ENCODE measurements around the gene ABCG1.

Gene ABCG1

DNA sequence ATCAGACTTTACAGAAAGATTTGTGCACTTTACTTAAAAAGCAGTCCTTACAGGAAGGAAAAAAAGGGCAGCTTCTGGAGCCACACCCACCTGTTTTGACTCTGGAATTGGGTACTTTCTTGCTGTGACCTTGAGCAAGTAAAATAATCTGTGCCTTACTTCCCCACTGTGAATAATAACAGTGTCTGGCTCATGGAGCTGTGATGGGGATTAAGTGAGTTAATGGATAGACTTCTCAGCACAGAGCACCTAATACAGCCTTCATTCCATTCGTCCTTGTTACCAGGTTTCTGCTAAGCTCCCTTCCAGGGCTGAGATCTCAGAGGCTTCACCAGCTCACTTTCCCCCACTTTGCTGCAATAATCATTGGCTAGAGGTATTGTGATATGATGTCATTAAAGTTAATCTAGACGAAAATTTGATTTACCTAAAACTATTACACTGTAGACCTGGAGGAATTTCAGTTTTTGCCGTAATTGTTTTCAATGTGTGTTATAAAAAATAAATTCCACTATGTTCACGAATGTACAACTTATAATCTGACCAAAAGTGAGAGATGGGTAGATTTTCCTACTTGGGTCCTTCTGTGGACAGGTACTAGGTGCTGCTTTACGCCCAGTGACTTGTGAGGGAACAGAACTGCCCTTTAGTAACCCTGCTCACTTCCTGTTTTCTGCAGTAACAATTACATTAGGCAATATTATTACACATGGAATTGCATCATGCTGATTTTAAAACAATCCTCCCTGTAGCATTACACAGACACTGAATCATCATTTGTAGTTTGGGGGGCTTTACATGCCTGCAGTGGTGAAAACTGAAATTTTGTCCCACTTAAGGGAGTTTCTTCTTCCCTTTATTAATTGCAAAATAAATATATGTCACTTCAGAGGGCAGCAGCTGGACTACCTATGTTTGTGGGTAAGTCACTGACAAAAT is 19.7 kb upstream of the ABCG1 start:
- peak; percentile 77 for DNase-seq (ENCODE audit: low spot score)
- CTCF ChIA-PET = interaction anchor here (0.5 kb wide), 1 partner anchor 360 kb away, joined by 3 read pairs; no protein-coding TSS in a partner anchor
- TF ChIP-seq, protein P1, sequence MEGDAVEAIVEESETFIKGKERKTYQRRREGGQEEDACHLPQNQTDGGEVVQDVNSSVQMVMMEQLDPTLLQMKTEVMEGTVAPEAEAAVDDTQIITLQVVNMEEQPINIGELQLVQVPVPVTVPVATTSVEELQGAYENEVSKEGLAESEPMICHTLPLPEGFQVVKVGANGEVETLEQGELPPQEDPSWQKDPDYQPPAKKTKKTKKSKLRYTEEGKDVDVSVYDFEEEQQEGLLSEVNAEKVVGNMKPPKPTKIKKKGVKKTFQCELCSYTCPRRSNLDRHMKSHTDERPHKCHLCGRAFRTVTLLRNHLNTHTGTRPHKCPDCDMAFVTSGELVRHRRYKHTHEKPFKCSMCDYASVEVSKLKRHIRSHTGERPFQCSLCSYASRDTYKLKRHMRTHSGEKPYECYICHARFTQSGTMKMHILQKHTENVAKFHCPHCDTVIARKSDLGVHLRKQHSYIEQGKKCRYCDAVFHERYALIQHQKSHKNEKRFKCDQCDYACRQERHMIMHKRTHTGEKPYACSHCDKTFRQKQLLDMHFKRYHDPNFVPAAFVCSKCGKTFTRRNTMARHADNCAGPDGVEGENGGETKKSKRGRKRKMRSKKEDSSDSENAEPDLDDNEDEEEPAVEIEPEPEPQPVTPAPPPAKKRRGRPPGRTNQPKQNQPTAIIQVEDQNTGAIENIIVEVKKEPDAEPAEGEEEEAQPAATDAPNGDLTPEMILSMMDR (conservative IDR thresholded peaks at IDR 0.05; ENCODE audit: low read depth) = no peak
- POLR2A ChIA-PET (ENCODE audit: low non-redundant PET) = no interaction called here
- peak overlapping the region; percentile 85 for H3K27ac ChIP-seq

DNA sequence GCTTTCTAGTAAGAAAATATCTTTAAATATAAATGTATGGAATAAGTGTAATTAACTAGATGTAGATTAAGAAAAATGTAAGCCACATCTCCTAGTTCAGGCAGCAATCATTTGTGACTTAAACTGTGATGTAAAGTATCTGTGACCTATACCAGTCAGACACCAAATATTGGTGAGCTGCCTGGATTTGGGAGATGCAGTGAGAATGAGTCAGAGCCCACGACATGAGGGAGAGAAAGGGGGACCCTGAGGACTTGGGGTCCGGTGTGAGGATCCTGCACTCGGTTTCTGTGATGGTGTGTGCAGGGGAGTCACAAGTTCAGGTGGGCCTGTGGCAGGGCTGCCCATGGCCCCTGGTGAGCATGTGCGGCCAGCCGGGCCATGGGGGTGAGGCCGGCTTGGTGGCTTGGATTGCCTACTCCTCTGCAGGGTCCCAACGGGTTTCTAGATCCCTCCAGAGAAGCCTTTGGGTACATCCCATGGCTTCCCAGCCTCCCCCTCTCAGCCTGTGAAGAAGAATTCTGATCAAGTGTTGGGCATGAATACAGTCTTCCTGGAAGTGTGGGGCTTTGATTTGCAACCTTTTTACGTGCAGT is 19.0 kb upstream of the ABCG1 start:
- CTCF ChIA-PET = no interaction called here
- DNase-seq (ENCODE audit: low spot score) = no peak
- TF ChIP-seq, protein P1 (conservative IDR thresholded peaks at IDR 0.05; ENCODE audit: low read depth) = no peak
- POLR2A ChIA-PET (ENCODE audit: low non-redundant PET) = no interaction called here
- peak overlapping the region; percentile 85 for H3K27ac ChIP-seq

DNA sequence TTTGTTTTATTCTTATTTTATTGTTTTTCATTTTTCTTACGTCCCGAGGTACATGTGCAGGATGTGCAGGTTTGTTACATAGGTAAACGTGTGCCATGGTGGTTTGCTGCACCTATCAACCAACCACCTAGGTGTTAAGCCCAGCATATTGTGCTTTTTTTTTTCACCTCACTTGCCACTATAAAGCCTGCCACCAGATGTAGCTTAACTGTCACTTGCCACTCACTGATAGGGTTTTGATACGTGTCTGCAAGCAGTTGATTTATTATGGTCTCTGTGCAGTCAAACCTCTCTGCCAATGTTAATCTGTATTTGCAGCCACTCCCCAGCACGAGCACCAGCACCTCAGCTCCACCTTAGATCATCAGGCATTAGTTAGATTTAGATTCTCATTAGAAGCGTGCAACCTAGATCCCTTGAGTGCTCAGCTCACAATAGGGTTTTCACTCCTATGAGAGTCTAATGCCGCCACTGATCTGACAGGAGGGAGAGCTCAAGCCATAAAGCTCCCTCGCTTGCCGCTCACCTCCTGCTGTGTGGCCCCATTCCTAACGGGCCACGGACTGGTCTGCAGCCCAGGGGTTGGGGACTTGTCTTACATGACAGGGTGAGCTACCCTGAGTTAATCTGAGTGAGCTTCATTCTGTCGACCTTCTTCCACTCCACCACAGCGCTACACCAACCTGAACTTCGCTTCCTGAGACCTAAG is 17.9 kb upstream of the ABCG1 start:
- ChIA-PET POLR2A (ENCODE audit: low non-redundant PET) (no interaction called here), CTCF (interaction anchor here (0.5 to 0.7 kb wide), 3 partner anchors 19 to 682 kb away, joined by 3 to 5 read pairs (median 5); no protein-coding TSS in a partner anchor)
- TF ChIP-seq, protein P1 (conservative IDR thresholded peaks at IDR 0.05; ENCODE audit: low read depth) = no peak
- H3K27ac ChIP-seq = peak overlapping the region; percentile 85
- DNase-seq (ENCODE audit: low spot score) = no peak

DNA sequence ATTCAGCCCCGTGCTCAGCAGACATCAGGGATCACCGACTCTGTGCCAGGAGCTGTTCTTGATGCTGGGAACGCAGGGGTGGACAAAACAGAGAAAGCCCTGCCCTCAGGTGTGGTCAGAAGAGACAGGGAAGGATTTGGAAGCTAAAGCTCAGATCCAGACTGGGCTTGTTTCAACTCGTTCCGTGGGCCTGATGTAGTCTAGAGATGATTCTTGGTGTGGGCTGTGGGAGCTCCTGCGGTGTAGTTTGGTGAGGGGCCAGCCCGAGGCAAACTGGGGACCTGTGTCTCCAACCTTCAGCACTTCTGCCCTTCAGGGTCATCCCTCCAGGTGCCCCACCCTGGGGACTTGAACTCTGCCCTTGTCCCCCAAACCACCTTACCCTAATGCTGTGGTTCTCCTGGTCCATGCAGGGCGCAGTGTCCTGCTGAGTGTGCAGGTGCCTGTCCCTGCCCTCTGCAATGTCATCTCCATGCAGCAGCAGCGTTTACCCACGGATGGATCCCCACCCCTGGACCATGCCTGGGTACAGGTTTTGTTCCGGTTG is 17.3 kb upstream of the ABCG1 start:
- CTCF ChIA-PET = interaction anchor here (0.5 to 0.6 kb wide), 2 partner anchors 18 to 681 kb away, joined by 3 to 5 read pairs; no protein-coding TSS in a partner anchor
- TF ChIP-seq, protein P1 (conservative IDR thresholded peaks at IDR 0.05; ENCODE audit: low read depth) = no peak
- peak overlapping the region; percentile 62 for H3K27ac ChIP-seq
- POLR2A ChIA-PET (ENCODE audit: low non-redundant PET) = no interaction called here
- DNase-seq (ENCODE audit: low spot score) = no peak

DNA sequence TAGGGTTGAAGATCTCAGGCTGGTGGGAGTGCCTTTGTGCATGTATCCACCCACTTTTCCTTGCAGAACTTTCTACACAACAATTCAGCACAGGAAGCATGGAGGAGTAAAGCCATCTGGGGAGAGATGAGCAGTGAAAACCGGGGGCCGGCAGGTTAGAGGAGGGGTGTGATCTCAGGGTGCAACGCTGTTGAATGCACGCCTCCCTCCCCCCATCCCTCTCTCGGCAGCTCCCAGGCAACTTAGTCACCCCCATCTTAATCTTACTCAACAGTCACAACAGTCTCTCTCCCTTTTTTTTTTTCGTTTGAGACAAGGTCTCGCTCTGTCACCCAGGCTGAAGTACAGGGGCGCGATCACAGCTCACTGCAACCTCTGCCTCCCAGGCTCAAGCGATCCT is 16.6 kb upstream of the ABCG1 start:
- ChIA-PET POLR2A (ENCODE audit: low non-redundant PET) (no interaction called here), CTCF (interaction anchor here (0.6 to 0.7 kb wide), 2 partner anchors 125 to 1437 kb away, joined by 3 to 4 read pairs; no protein-coding TSS in a partner anchor)
- DNase-seq (ENCODE audit: low spot score) = no peak
- TF ChIP-seq, protein P1 (conservative IDR thresholded peaks at IDR 0.05; ENCODE audit: low read depth) = no peak
- H3K27ac ChIP-seq = peak overlapping the region; percentile 62; the same call in 1 of the 2 replicates

DNA sequence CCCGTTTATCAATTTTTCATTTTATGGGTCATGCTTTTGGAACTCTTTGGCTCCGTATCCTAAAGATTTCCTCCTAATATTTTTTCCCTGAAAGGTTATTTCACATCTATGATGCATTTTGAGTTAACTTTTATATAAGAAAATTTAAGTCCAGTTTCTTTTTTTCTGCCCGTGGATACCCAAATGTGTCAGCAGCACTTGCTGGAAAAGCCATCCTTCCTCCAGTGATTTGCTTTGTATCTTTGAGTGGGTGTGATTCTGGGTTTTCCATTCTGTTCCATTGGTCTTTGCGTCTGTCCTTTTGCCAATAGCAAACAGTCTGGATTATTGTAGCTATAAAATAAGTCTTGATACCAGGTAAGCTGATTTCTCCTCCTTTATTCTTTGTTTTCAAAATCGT is 15.6 kb upstream of the ABCG1 start:
- DNase-seq (ENCODE audit: low spot score) = no peak
- ChIA-PET POLR2A (ENCODE audit: low non-redundant PET) (no interaction called here), CTCF (interaction anchor here (0.7 kb wide), 1 partner anchor 56 kb away, joined by 3 read pairs; no protein-coding TSS in a partner anchor)
- TF ChIP-seq, protein P1 (conservative IDR thresholded peaks at IDR 0.05; ENCODE audit: low read depth) = no peak
- no peak overlapping the region for H3K27ac ChIP-seq

All from RWPE1 (cell line).